Measurements from ENCODE around the gene KLF3. TPM values are rescaled to one million over a fixed set of nuclear protein-coding genes. Genes with fewer than 3 reads are reported as not detected.

Gene KLF3
- total RNA-seq, 1 experiment from 2014 or later, result 14.6 TPM

GRCh38 chr4:38675146-38676121 is 11.4 kb downstream of the KLF3 start:
- POLR2A ChIA-PET (ENCODE audit: unreplicated experiment), result interaction anchor here (0.6 kb wide), 2 partner anchors 319 to 347 kb away, joined by 4 to 5 read pairs; no protein-coding TSS in a partner anchor
- peak; percentile 87 for DNase-seq
- peaks cover 51% of the 10 kb centered on the region for H3K4me1 ChIP-seq (ENCODE audit: insufficient read depth, low read length)

GRCh38 chr4:38676986-38677385 is 13.0 kb downstream of the KLF3 start:
- H3K9ac ChIP-seq (ENCODE audit: low read length), result no peak overlapping the region
- H3K9me2 ChIP-seq (replicated peaks; ENCODE audit: low read length), result no peaks in the 10 kb centered on the region
- intact Hi-C loops (cut with micrococcal nuclease), result loop anchor here (5.0 to 10.0 kb wide), 2 partner anchors 50 to 162 kb away; no protein-coding TSS in a partner anchor
- TF ChIP-seq EZH2 (IDR thresholded peaks at IDR 0.05; ENCODE audit: low read length, unreplicated experiment), result no peak
- TF ChIP-seq EZH2phosphoT487 (IDR thresholded peaks at IDR 0.05; ENCODE audit: borderline replicate concordance, low read length), result no peak
- no peak for TF ChIP-seq CTCF (conservative IDR thresholded peaks at IDR 0.05; ENCODE audit: low read depth, low read length)
- no peak overlapping the region for H3K27ac ChIP-seq (ENCODE audit: low read length)
- H3K4me2 ChIP-seq (ENCODE audit: low read length), result no peak overlapping the region
- POLR2A ChIA-PET (ENCODE audit: unreplicated experiment), result interaction anchor here (0.5 kb wide), 1 partner anchor 51 kb away, joined by 13 read pairs; no protein-coding TSS in a partner anchor
- CTCF ChIA-PET, result interaction anchor here (0.6 to 1.0 kb wide), 2 partner anchors 497 to 522 kb away, joined by 4 to 5 read pairs; no protein-coding TSS in a partner anchor
- DNase-seq (no peak), ATAC-seq (no peak)
- H3K36me3 ChIP-seq (ENCODE audit: low read depth, low read length), result peaks cover 10% of the 10 kb centered on the region; the same call in 1 of the 2 replicates
- H3K27me3 ChIP-seq (ENCODE audit: low read length), result no peaks in the 10 kb centered on the region
- BruUV-seq (replicated peaks), result no TSS peak
- H2AFZ ChIP-seq (ENCODE audit: low read length), result no peak overlapping the region
- no peak overlapping the region for H3K4me3 ChIP-seq (ENCODE audit: low read length)
- peaks cover 22% of the 10 kb centered on the region for H4K20me1 ChIP-seq (ENCODE audit: low read length)
- H3K9me3 ChIP-seq (ENCODE audit: low read length), result no peaks in the 10 kb centered on the region
- H3K79me2 ChIP-seq (ENCODE audit: low read length), result peaks cover 87% of the 10 kb centered on the region
- no peaks in the 10 kb centered on the region for H3F3A ChIP-seq (ENCODE audit: low read length, unreplicated experiment)
- peaks cover 35% of the 10 kb centered on the region for H3K4me1 ChIP-seq (ENCODE audit: insufficient read depth, low read length)

More at GRCh38 chr4:38675146-38676121, 11.4 kb downstream of the KLF3 start:
- Histone ChIP-seq H3K9ac (ENCODE audit: low read length) (peak overlapping the region; percentile 60), H3K4me3 (ENCODE audit: low read length) (peak overlapping the region; percentile 46; the same call in 1 of the 2 replicates), H3F3A (ENCODE audit: low read length, unreplicated experiment) (no peaks in the 10 kb centered on the region), H3K79me2 (ENCODE audit: low read length) (peaks cover 93% of the 10 kb centered on the region), H3K4me2 (ENCODE audit: low read length) (peak overlapping the region; percentile 76), H4K20me1 (ENCODE audit: low read length) (peaks cover 22% of the 10 kb centered on the region), H3K27me3 (ENCODE audit: low read length) (no peaks in the 10 kb centered on the region), H3K9me3 (ENCODE audit: low read length) (no peaks in the 10 kb centered on the region), H2AFZ (ENCODE audit: low read length) (no peak overlapping the region), H3K27ac (ENCODE audit: low read length) (peak overlapping the region; percentile 85), H3K36me3 (ENCODE audit: low read depth, low read length) (0 out of 2 replicates have a peak, but pooled peaks cover 4% of the 10 kb centered on the region), H3K9me2 (replicated peaks; ENCODE audit: low read length) (no peaks in the 10 kb centered on the region)
- peak; percentile 16; the same call in 1 of the 2 replicates for ATAC-seq
- CTCF ChIA-PET, result interaction anchor here (0.6 to 1.2 kb wide), 7 partner anchors 9 to 495 kb away, joined by 3 to 11 read pairs (median 5); no protein-coding TSS in a partner anchor
- no TSS peak for BruUV-seq (replicated peaks)
- TF ChIP-seq CTCF (conservative IDR thresholded peaks at IDR 0.05; ENCODE audit: low read depth, low read length) (peak; percentile 88), EZH2phosphoT487 (IDR thresholded peaks at IDR 0.05; ENCODE audit: borderline replicate concordance, low read length) (no peak)
- intact Hi-C loops (cut with micrococcal nuclease), result loop anchor here (2.0 to 10.0 kb wide), 4 partner anchors 52 to 495 kb away; no protein-coding TSS in a partner anchor
